Heart left ventricle (tissue), 16 donors: ENCODE data around the gene CASK. TPM values are rescaled to one million over a fixed set of nuclear protein-coding genes. Genes with fewer than 3 reads are reported as not detected.

ENCODE experiments used
- ATAC-seq, 4 donors: fragments of 200-7000 bp; cut with Tn5 transposase; one replicate each; pipeline ENCODE4 v1.9.1; 2020 to 2022; ENCODE audit warnings: moderate library complexity in 4 of 4, mild to moderate bottlenecking in 3 of 4, moderate number of reproducible peaks in 1 of 4
- DNase-seq, 5 donors: peaks; one replicate each; pipeline ENCODE4 v3.0.0-alpha.2; 2020
- H3K27ac ChIP-seq, 12 donors: fragments of 200-600 bp; sonication (generic) in 4 of 12; one replicate each; pipeline versions ENCODE4 v1.5.0 to v1.8.0; 2016 to 2022; ENCODE audit warnings: mild to moderate bottlenecking in 2 of 12
- H3K27me3 ChIP-seq, 9 donors: fragments of 200-600 bp; sonication (generic) in 2 of 9; one replicate each; pipeline versions ENCODE4 v1.5.1 to v1.8.0; 2016 to 2022; ENCODE audit warnings: mild to moderate bottlenecking in 3 of 9
- H3K36me3 ChIP-seq, 9 donors: fragments of 200-600 bp; sonication (generic) in 2 of 9; one replicate each; pipeline versions ENCODE4 v1.5.0 to v1.8.0; 2018 to 2022; ENCODE audit warnings: mild to moderate bottlenecking in 2 of 9
- H3K4me1 ChIP-seq, 12 donors: fragments of 200-600 bp; sonication (generic) in 4 of 12; one replicate each; pipeline versions ENCODE4 v1.5.0 to v1.8.0; 2016 to 2022; ENCODE audit warnings: mild to moderate bottlenecking in 3 of 12
- H3K4me3 ChIP-seq, 12 donors: fragments of 200-600 bp; sonication (generic) in 4 of 12; one replicate each; pipeline versions ENCODE4 v1.5.0 to v1.8.0; 2017 to 2022; ENCODE audit warnings: mild to moderate bottlenecking in 9 of 12, moderate library complexity in 4 of 12
- H3K9me3 ChIP-seq, 12 donors: fragments of 200-600 bp; sonication (generic) in 4 of 12; one replicate each; pipeline versions ENCODE4 v1.5.0 to v1.8.0; 2016 to 2022; ENCODE audit warnings: mild to moderate bottlenecking in 1 of 12
- POLR2A ChIP-seq, 2 donors: fragments of 450-650 bp; IDR thresholded peaks; one replicate each; pipeline ENCODE4 v1.6.1; 2017; ENCODE audit warnings: antibody characterized with exemption in 2 of 2, mild to moderate bottlenecking in 2 of 2, moderate library complexity in 2 of 2
- WGBS, 4 donors: extraction: QIAGEN DNeasy Blood & Tissue Kit in 2 of 4; methylation state at CpG; one replicate each; pipeline versions ENCODE4 v1.1.5 to v1.1.7; 2013 to 2018; 5-methylcytosine and 5-hydroxymethylcytosine counted together
- intact Hi-C, 10 donors: fragments of 100-400 bp; cut with DNase I; formaldehyde crosslinking; loops; one replicate each; pipeline versions ENCODE4 v1.11.1 to v1.14.2; 2022
- polyA plus RNA-seq, 2 donors: library from polyadenylated mRNA; stranded (reverse); fragments of 200-250 nt; gene quantifications; one replicate each; pipeline ENCODE4 v1.2.3, GENCODE V29; 2013
- total RNA-seq, 9 donors: library from RNA; depleted of rRNA in 2 of 9; stranded (reverse); fragments of >200 nt in 2 of 9; fragmentation: NEBNext Ultra II Directional in 3 of 9; extraction: Animal tissue kit (Norgen Biotek cat#: 25700) in 3 of 9; gene quantifications; one replicate each; pipeline versions ENCODE4 v1.1.0 to v1.2.4, GENCODE V29; 2016 to 2023
- TF ChIP-seq, protein P1 (sequence below), 12 donors: fragments of 200-600 bp; sonication (generic) in 4 of 12; IDR thresholded peaks; one replicate each; pipeline versions ENCODE4 v1.5.0 to v1.8.0; 2018 to 2022; ENCODE audit warnings: antibody characterized with exemption in 12 of 12, mild to moderate bottlenecking in 5 of 12
- donor health status: ischemic (EF 13 %, LVEDD 7.1; RV severe dilation, severe dysfunction).
- donor health status: healthy with polysubstance abuse.
- donor health status: DM: no; HTN: yes; CAD: no.
- donor health status: DM: no; HTN: no; CAD: no.
- donor health status: ischemic (EF 25% LVEDD 6.9; RV normal size, moderate dysfunction).
- donor health status: ischemic (EF 25% LVEDD 5.7; RV mildly dilated, moderate dysfunction).
- donor health status: healthy.
- donor health status: DM: yes; HTN: yes; CAD: no.
- donor health status: ischemic (EF 35%, LVEDD 5.7; RV mildly dilated, moderate dysfunction).
- donor health status: nonischemic (EF 11% LVEDD 7.7; RV severe dilation, severe dysfunction).
- donor health status: DM: yes; HTN: yes; CAD: no.
- donor health status: PGD.
- donor health status: ischemic (EF 29% LVEDD 5.4; RV normal size, mild dysfunction).
- donor health status: nonischemic (EF 23%, LVEDD 6.1; RV moderate dilation, normal function).

Gene CASK
- total and polyA plus RNA-seq, 11 donors: 2.9 to 25.6 (median 13.6) TPM

DNA sequence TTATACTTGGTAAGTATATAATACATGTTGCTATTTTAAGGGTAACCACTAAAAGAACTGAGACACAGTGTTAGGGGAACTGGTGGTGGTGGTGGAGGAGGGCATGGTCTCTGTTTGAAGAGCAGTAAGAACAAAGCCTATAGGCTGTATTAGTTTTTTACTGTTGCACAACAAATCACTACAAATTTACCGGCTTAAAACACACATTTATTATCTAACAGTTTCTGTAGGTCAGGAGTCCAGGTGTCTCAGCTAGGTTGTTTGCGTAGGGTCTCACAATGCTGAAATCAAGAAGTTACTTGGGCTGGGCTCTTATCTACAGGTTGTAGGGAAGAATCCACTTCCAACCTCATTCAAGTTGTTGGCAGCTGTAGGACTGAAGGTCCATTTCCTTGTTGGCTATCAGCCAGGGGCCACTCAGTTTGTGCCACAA lies 52.6 kb downstream of the CASK start:
- 61 to 87% (median 76%) methylated on average over 2 of the region's 2 CpGs for WGBS, 4 donors
- intact Hi-C loops: no loop called here
- Histone ChIP-seq H3K27ac (no peak overlapping the region), H3K4me3 (no peak overlapping the region), H3K36me3 (no peaks in the 10 kb centered on the region), H3K4me1 (peaks cover 0 to 9% (median 0%) of the 10 kb centered on the region in 12 donors), H3K27me3 (peaks cover 0 to 5% (median 0%) of the 10 kb centered on the region in 9 donors), H3K9me3 (no peaks in the 10 kb centered on the region)
- DNase-seq: no peak
- TF ChIP-seq, protein P1, sequence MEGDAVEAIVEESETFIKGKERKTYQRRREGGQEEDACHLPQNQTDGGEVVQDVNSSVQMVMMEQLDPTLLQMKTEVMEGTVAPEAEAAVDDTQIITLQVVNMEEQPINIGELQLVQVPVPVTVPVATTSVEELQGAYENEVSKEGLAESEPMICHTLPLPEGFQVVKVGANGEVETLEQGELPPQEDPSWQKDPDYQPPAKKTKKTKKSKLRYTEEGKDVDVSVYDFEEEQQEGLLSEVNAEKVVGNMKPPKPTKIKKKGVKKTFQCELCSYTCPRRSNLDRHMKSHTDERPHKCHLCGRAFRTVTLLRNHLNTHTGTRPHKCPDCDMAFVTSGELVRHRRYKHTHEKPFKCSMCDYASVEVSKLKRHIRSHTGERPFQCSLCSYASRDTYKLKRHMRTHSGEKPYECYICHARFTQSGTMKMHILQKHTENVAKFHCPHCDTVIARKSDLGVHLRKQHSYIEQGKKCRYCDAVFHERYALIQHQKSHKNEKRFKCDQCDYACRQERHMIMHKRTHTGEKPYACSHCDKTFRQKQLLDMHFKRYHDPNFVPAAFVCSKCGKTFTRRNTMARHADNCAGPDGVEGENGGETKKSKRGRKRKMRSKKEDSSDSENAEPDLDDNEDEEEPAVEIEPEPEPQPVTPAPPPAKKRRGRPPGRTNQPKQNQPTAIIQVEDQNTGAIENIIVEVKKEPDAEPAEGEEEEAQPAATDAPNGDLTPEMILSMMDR (IDR thresholded peaks at IDR 0.05): no peak
- no peak for TF ChIP-seq POLR2A (IDR thresholded peaks at IDR 0.05)
- ATAC-seq: no peak

DNA sequence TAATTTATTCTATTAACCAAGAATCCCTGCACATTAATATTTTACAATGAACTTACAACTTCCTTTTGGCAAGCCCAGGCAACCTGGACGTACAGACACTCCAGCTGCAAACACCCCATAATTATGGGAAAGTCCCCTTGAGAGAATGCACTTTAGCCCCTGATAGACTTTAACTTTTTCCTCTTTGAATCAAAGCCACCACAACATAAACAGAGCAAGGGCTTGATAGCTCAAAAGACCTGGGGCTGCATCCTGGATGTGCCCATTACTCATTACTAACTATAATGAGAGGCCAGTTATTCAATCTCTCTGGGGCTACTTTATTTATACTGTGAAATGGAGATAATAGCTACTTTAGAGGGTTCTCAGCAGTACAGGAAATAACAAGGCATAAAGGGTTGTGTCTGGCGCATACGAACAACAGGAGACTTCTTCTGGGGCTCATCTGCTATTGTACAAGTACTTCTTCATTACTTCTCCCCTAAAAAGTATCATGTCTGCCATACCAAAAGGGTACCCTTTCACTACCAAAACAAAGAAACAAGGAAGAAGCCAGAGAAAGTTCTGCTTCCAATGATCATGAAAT lies 54.9 kb downstream of the CASK start:
- 68 to 75% (median 73%) methylated on average over 3 of the region's 3 CpGs for WGBS, 4 donors
- H3K4me1 ChIP-seq: peaks cover 0 to 9% (median 0%) of the 10 kb centered on the region in 12 donors
- TF ChIP-seq, protein P1 (IDR thresholded peaks at IDR 0.05): no peak
- TF ChIP-seq POLR2A (IDR thresholded peaks at IDR 0.05): no peak
- DNase-seq: no peak
- no peaks in the 10 kb centered on the region for H3K36me3 ChIP-seq
- intact Hi-C loops: no loop called here
- no peak overlapping the region for H3K27ac ChIP-seq
- H3K27me3 ChIP-seq: peaks cover 0 to 5% (median 0%) of the 10 kb centered on the region in 9 donors
- H3K9me3 ChIP-seq: no peaks in the 10 kb centered on the region
- no peak overlapping the region for H3K4me3 ChIP-seq
- no peak for ATAC-seq

DNA sequence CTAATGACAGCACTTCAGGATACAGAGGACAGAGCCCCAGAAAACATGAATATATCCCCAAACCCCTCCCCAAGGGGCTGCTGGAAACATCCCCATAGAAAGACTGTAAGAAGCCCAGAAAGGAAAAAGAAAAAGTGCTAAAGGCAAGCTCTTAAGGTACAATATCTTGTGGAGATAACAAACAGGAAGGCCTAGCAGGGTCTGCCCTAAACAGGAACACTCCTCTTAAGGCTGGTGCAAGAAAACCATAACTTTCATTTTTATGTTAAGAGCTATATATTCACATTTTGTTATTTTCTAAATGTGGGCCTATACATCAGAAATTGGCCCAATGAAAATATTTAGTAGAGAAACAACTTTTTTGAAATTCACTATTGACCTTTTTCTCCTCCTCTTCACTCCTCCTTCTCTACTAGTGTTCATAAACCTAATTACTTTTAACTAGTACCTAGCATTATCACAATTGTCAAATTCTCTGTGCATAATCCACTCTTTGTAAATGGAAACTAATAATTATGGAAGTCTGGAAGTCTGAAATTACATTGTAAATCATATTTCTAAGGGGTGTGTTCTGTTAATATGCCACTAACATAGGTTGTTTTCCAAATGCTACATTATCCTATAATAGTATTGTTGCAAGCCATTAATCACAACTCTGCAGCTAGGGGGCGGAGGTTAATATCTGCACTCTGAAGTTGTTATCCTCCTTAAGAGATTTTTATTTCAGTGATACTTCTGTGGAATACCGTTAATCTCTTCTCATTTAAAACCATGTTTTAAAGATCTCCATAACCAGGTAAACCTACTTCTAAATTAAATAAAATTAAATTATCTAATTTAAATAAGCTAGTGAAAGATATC lies 59.8 kb downstream of the CASK start:
- H3K4me3 ChIP-seq: no peak overlapping the region
- DNase-seq (no peak), ATAC-seq (no peak)
- no peaks in the 10 kb centered on the region for H3K9me3 ChIP-seq
- H3K36me3 ChIP-seq: no peaks in the 10 kb centered on the region
- no peak overlapping the region for H3K27ac ChIP-seq
- H3K27me3 ChIP-seq: peaks cover 0 to 7% (median 0%) of the 10 kb centered on the region in 9 donors
- 76 to 99% (median 89%) methylated on average over 2 of the region's 2 CpGs for WGBS, 4 donors
- H3K4me1 ChIP-seq: peaks cover 0 to 6% (median 0%) of the 10 kb centered on the region in 12 donors
- TF ChIP-seq, protein P1 (IDR thresholded peaks at IDR 0.05): no peak
- TF ChIP-seq POLR2A (IDR thresholded peaks at IDR 0.05): no peak
- intact Hi-C loops: no loop called here

DNA sequence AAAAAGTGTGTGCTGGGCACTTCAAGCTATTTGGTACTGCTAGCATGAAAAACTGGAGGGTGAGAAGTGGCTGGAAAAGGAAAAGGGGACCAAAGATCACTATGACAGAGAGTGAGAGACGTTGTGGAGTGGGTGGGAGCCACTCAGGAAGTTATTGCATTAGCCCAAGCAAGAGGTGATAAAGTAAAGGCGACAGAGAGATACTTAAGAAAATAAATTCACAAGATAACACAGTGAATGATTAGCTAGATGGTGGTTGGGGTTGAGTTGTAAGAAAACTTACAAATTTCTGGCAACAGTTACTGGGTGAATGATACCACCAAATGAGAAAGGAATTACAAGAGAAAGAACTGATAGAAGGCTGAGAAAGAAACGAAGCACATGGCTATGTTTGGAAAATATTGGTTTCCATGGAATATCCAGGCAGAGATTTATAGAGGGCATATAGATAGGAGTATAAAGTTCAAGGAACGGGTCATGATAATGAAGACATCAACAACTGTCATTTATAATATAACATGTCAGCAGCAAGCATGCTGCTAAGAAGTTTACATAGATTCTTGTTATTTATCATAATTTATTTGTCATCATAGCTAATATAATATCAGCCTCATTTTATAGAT lies 60.7 kb downstream of the CASK start:
- ATAC-seq (no peak), DNase-seq (no peak)
- 62 to 78% (median 71%) methylated on average over 4 of the region's 4 CpGs for WGBS, 4 donors
- no peak overlapping the region for H3K4me3 ChIP-seq
- no peaks in the 10 kb centered on the region for H3K36me3 ChIP-seq
- intact Hi-C loops: no loop called here
- no peak overlapping the region for H3K27ac ChIP-seq
- peaks cover 0 to 6% (median 0%) of the 10 kb centered on the region in 12 donors for H3K4me1 ChIP-seq
- H3K9me3 ChIP-seq: no peaks in the 10 kb centered on the region
- no peak for TF ChIP-seq POLR2A (IDR thresholded peaks at IDR 0.05)
- TF ChIP-seq, protein P1 (IDR thresholded peaks at IDR 0.05): no peak
- H3K27me3 ChIP-seq: peaks cover 0 to 7% (median 0%) of the 10 kb centered on the region in 9 donors
